HG03378 (cell line): ENCODE measurements around the gene ZCCHC7.
"Not testable (repeated sequence)": the region's sequence is repeated elsewhere in the genome, so short reads cannot be mapped to it uniquely, and the experiment has no call there.

ENCODE experiments used
- ATAC-seq: cut with Tn5 transposase; IDR thresholded peaks from one replicate; pipeline ENCODE4 v1.9.1; 2021; ENCODE audit warnings: mild to moderate bottlenecking, moderate library complexity; ENCODE audit not compliant: unreplicated experiment

The ZCCHC7 gene

DNA sequence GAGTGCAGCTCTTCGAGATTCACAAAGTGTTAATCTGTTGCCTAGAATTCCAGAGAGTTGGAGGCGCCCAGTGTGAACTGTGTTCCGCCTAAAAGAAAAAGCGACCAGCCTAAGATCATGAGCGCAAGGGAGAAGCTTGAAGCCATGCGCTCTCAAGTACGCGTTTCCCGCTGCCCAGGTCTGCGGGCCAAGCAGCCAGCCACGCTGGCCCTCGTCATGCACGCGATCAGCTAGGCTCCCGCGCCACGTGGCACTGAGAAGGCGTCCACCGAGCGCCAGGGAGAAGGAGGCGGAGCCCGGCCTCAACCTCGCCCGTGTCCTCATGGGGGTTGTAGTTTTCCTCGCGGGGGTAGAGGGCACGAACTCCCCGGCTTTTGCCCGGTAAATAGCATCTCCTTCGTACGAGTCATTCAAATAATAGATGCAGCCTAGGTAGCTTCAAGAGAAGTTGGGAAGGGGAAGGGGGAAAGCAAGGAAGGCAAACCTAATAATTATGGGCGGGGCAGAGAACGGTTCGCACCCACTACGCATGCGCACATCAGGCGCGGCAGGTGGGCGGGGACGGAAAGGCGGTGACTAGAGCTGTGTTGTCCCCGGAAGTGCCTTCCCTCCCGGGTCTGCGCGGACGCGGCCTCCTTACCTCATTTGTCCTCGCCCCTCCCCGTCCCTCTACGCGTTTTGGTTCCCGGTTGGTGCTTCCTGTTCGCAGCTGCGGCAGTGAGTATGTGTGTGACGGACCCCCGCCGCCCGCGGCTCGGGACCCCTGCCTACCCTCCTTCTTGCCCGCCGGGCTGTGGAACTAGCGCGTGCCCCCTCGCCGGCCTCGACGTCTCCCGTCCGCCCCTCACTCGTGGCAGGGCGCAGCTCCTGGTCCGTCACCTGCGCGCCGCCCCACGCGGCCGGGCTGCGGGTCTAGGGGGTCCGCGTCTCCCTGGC is at the start of gene ZCCHC7:
ZCCHC7 (plus strand) TSS at position 668 of the 936 bp plus-strand sequence.
- ATAC-seq: peak; percentile 82

- peak; percentile 40 for ATAC-seq
Measured at GRCh38 chr9:37074790-37075189, 45.6 kb upstream of the ZCCHC7 start.

GRCh38 chr9:37079370-37080164 is 40.8 kb upstream of the ZCCHC7 start:
- ATAC-seq: peak; percentile 63

- ATAC-seq: peak; percentile 7
Measured at GRCh38 chr9:37080165-37080628, 40.2 kb upstream of the ZCCHC7 start.

DNA sequence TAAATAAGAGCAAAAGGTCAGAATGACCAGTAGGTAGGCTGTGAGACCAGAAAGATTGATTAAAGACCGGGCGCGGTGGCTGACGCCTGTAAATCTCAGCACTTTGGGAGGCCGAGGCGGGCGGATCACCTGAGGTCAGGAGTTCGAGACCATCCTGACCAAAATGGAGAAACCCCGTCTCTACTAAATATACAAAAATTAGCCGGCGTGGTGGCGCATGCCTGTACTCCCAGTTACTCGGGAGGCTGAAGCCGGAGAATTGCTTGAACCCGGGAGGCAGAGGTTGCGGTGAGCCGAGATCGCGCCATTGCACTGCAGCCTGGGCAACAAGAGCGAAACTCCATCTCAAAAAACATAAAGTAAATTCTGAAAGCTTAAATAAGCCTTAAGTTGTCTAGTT is 38.9 kb upstream of the ZCCHC7 start:
- ATAC-seq: not testable (repeated sequence)

GRCh38 chr9:37082214-37082765 is 38.1 kb upstream of the ZCCHC7 start:
- ATAC-seq: no peak

DNA sequence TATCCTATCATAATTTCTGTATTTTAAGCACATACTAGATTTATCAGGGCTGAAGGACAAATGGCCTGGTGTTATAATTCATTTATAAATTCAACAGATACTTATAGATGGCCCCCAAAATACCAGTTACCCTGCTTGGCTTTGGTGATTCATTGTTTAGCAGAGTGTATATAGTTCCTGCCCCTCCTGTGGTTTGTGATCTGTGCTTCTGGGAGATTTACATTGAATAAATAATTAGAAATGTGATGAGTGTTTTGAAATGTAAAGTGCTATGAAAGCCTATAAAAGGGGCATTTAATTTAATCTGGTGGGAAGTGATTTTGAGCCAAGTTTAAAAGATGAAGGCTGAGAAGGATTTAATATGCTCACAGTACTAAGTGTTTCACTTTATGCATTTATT is 36.7 kb upstream of the ZCCHC7 start:
- no peak for ATAC-seq

GRCh38 chr9:37085233-37085632 is 35.1 kb upstream of the ZCCHC7 start:
- no peak for ATAC-seq

GRCh38 chr9:37092714-37093295 is 27.6 kb upstream of the ZCCHC7 start:
- ATAC-seq: not testable (repeated sequence)

GRCh38 chr9:37094751-37095150 is 25.6 kb upstream of the ZCCHC7 start:
- no peak for ATAC-seq

GRCh38 chr9:37096628-37097027 is 23.7 kb upstream of the ZCCHC7 start:
- ATAC-seq: no peak

DNA sequence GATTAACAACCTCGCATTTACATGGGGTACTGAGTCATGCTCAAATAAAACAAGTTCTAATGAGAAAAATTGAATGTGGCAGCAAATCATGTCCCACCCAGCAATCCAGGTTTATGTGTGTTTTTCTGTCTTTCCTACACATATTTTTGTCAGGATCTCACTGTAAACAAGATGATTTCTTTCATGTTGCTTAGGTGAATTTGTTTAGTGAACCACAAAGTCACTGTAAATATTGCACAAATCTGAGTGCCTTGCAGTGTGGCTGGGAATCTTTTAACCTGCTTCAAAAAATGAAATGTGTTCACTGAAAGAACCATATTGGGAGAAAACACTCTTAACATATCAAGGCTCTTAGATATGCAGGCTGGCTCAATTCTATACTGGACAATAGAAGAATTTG is 23.1 kb upstream of the ZCCHC7 start:
- ATAC-seq: no peak

GRCh38 chr9:37100327-37100726 is 20.0 kb upstream of the ZCCHC7 start:
- ATAC-seq: no peak

- ATAC-seq: no peak
Measured at GRCh38 chr9:37100741-37101140, 19.6 kb upstream of the ZCCHC7 start.

- ATAC-seq: no peak
Measured at GRCh38 chr9:37102486-37102885, 17.9 kb upstream of the ZCCHC7 start.

- no peak for ATAC-seq
Measured at GRCh38 chr9:37104183-37104889, 16.0 kb upstream of the ZCCHC7 start.

GRCh38 chr9:37105234-37105633 is 15.1 kb upstream of the ZCCHC7 start:
- no peak for ATAC-seq

DNA sequence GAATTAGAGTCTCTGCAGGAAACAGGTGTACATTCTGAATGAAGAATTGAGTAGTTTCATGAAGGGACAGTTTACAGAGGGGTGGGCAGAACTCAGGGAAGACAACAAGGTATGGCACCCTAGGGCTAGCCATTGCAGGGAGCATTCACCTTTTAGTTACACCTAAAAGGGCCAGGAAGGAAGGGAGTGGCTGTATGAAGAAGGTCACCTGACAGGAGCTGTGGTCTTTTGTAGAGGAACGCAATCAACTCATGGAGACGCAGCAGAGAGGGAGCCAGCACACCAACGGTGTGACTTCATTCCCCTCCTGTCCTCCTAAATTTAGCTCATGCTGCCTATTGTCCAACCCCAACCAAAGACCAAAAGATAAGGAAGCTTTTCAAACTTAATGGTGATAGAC is 12.7 kb upstream of the ZCCHC7 start:
- no peak for ATAC-seq

DNA sequence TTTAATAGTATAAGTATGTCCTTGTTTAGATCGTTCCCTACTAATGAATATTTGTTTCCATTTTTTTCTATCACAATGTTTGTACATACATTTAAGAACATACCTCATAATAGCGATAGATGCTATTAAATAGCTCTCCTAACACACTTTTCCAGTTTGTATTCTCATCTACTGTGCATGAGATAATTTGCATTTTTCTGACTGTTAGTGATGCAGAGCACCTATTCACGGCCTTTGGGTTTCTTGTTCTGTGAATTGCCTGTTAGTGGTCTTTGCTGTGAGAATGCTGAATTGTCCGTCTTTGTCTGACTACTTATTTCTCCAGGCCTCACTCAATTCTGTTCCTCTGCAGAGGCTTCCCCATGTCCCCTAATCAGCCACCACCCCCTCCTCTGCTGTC is 5.9 kb upstream of the ZCCHC7 start:
- not testable (repeated sequence) for ATAC-seq

- no peak for ATAC-seq
Measured at GRCh38 chr9:37117956-37118355, 2.4 kb upstream of the ZCCHC7 start.
